SK-N-SH (cell line): ENCODE data around the gene ZNF429.

Source experiments
- CTCF ChIP-seq: fragments of 200-600 bp; sonication (generic); IDR thresholded peaks from 2 replicates; pipeline ENCODE4 v1.6.1; 2017; ENCODE audit warnings: antibody characterized with exemption, mild to moderate bottlenecking, moderate library complexity
- GABPA ChIP-seq: IDR thresholded peaks from 2 replicates; pipeline ENCODE4 v1.4.0; 2012; ENCODE audit warnings: low read depth, mild to moderate bottlenecking
- NRF1 ChIP-seq: IDR thresholded peaks from 2 replicates; pipeline ENCODE4 v1.6.1; 2012; ENCODE audit warnings: low read depth, mild to moderate bottlenecking, low read length
- REST ChIP-seq: IDR thresholded peaks from 2 replicates; pipeline ENCODE4 v1.6.1; 2012; ENCODE audit warnings: mild to moderate bottlenecking, low read depth, low read length, moderate library complexity
- RFX5 ChIP-seq: IDR thresholded peaks from 2 replicates; pipeline ENCODE4 v1.6.1; 2012; ENCODE audit warnings: mild to moderate bottlenecking, improper control_type of control experiment, low read length
- ZBTB33 ChIP-seq: IDR thresholded peaks from 2 replicates; pipeline ENCODE4 v1.4.0; 2012; ENCODE audit warnings: low read depth, borderline replicate concordance

- TF ChIP-seq NRF1 (no peak), CTCF (no peak), RFX5 (no peak), GABPA (no peak), ZBTB33 (no peak), REST (no peak)
These were observed 96.8 kb downstream of the ZNF429 start for GRCh38 chr19:21602082-21602658.
